ENCODE measurements around the gene FAM221B. TPM values are rescaled to one million over a fixed set of nuclear protein-coding genes. Genes with fewer than 3 reads are reported as not detected.
A peak's percentile ranks its signal among the peaks of the same experiment; 100 is the strongest.

The FAM221B gene
- total RNA-seq, 4 donors from 2014 or later, result not detected

DNA sequence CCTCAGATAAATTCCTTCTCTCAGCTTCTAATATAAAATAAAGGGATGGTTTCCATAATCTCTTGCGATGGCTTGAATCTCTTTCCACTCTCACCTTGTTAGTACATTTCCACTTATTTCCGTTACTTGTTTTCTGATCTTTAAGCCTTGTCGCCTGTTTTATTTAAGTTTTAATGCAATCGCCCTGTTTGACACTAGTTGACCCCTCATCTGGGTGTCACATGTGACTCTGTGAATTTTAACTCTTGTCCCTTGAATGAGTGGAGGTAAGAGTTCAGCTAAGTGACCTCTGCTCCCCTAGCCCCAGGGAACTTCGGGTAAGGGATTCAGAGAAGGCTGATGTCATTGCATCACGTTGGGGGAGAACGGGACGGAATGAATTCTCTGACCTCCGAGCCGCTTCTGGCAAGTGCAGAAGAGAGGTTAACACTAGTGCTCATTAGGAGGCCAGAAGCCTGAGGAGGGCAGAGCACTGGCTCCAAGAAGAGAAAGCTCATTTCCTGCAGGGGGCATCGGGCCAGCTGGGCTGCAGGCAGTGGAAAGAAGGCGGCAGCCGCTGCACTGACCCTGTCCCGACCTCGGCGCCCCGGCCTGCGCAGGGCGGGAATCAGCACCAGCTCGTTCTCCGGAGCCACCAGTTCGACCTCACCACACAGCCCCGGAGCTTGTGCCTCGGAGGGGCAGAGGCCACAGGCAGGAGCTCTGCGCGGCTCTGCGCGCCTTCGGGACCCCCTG lies 14.3 kb downstream of the FAM221B start:
- DNase-seq (ENCODE audit: extremely low spot score), result no peak
- WGBS, result 27% methylated on average over 9 of the region's 29 CpGs
- peak overlapping the region; percentile 94 to 100 (median 96) for H3K27ac ChIP-seq (replicated peaks in 1 of 4)
- TF ChIP-seq POLR2A (IDR thresholded peaks at IDR 0.05; ENCODE audit: low read depth) (no peak), POLR2AphosphoS5 (IDR thresholded peaks at IDR 0.05) (peak in 1 of 2 donors; percentile 30), CTCF (IDR thresholded peaks at IDR 0.05) (peak in 2 of 3 experiments; percentile 7 to 28)
- H3K27me3 ChIP-seq, result no peaks in the 10 kb centered on the region
- peaks cover 30 to 47% (median 44%) of the 10 kb centered on the region in 4 donors for H3K4me1 ChIP-seq
- H3K36me3 ChIP-seq, result peaks cover 0 to 13% (median 8%) of the 10 kb centered on the region in 4 donors
- no peaks in the 10 kb centered on the region for H3K9me3 ChIP-seq
- peak overlapping the region; percentile 76 to 100 (median 86) for H3K4me3 ChIP-seq
- intact Hi-C loops (cut with DNase I), result no loop called here

DNA sequence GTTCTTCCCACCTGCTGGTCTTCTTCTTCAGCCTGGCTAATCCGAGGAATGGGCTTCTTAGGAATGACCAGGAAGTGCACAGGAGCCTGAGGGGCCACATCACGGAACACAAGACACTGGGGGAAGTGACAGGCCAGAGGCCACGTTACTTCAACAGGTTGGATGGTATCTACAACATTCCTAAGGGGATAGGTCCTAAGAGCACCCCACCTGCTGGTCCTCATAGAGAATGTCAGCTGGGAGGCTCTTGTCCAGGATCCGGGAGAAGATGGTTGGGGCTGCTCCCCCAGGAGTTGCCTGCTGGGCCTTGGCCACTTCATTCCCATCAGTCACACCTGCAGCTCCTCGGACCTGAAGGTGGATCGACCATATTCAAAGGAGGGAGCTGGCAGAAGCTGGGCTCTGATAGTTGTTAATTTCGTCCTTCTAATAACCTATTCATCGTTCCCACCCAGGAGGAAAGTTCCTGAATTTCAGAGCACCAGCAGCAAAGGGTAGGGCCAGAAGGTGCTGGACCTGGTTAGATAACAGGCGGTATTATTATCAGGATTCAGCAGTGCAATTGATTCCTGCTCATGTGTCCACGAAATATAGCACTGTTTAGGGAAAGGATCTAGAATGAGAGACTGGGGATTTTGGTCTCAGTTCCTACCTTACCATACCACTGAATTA lies 15.0 kb downstream of the FAM221B start:
- 85% methylated on average over 9 of the region's 10 CpGs for WGBS
- intact Hi-C loops (cut with DNase I), result no loop called here

DNA sequence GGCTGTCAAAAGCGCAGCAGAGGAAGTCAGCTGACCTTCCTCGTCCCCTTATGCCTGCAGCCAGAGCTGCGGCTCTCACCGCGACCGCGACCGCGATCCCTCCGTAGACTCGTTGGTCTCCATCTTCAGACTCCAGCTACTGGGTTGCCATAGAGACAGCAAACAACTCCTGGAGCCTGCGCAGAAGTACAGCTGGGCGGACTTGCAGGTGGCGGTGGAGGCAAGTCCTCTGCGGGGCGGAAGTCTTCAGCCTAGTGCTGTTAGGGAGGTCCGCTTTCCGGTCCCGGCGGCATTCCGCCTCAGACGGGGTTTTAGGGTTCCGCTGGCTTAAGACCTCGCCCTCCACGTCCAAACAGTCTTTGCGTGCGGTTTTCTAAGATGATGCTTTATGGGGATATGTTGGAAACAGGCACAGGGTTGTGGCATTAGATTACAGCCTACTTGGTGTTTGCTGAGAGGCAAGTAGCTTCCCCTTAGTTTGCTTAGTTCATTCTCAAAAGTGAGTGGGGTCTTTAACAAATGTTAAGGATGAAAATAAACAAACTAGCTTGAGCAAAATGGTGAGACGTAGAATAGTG lies 16.4 kb downstream of the FAM221B start, which contains the start of gene SPAG8:
Gene SPAG8 (minus strand): TSS at position 238 of the 578 bp plus-strand sequence. CDS start 115 bp downstream, at position 123.
- Histone ChIP-seq H3K9me3 (no peaks in the 10 kb centered on the region), H3K4me1 (peaks cover 30 to 47% (median 44%) of the 10 kb centered on the region in 4 donors), H3K27ac (replicated peaks in 1 of 4) (peak within 1 kb of the TSS; percentile 94 to 100 (median 96)), H3K27me3 (no peaks in the 10 kb centered on the region), H3K4me3 (peak within 1 kb of the TSS; percentile 52 to 65 (median 58)), H3K36me3 (peaks cover 10 to 34% (median 27%) of the 10 kb centered on the region in 4 donors)
- peak in 1 of 3 experiments; percentile 3 for TF ChIP-seq CTCF (IDR thresholded peaks at IDR 0.05)
- peak; percentile 69 to 91 for TF ChIP-seq POLR2AphosphoS5 (IDR thresholded peaks at IDR 0.05)
- TF ChIP-seq EP300 (IDR thresholded peaks at IDR 0.05), result no peak
- no peak for TF ChIP-seq POLR2A (IDR thresholded peaks at IDR 0.05; ENCODE audit: low read depth)
- DNase-seq (ENCODE audit: extremely low spot score), result peak; percentile 97
- intact Hi-C loops (cut with DNase I), result no loop called here
- WGBS, result 2% methylated on average over 15 of the region's 28 CpGs

More for the DNA sequence above, 15.0 kb downstream of the FAM221B start:
- Histone ChIP-seq H3K36me3 (peaks cover 0 to 20% (median 15%) of the 10 kb centered on the region in 4 donors), H3K4me1 (peaks cover 30 to 47% (median 44%) of the 10 kb centered on the region in 4 donors), H3K4me3 (peak overlapping the region in 2 of 4 donors; percentile 76 to 92), H3K27ac (replicated peaks in 1 of 4) (peak overlapping the region; percentile 94 to 100 (median 96)), H3K27me3 (no peaks in the 10 kb centered on the region), H3K9me3 (no peaks in the 10 kb centered on the region)
- TF ChIP-seq POLR2A (IDR thresholded peaks at IDR 0.05; ENCODE audit: low read depth) (no peak), CTCF (IDR thresholded peaks at IDR 0.05) (peak in 2 of 3 experiments; percentile 14 to 27)
- no peak for DNase-seq (ENCODE audit: extremely low spot score)

GRCh38 chr9:35811381-35812024 lies 17.0 kb downstream of the FAM221B start:
- intact Hi-C loops (cut with DNase I), result no loop called here
- Histone ChIP-seq H3K4me3 (peak overlapping the region; percentile 52 to 65 (median 58)), H3K9me3 (no peaks in the 10 kb centered on the region), H3K36me3 (peaks cover 16 to 40% (median 34%) of the 10 kb centered on the region in 4 donors), H3K27me3 (no peaks in the 10 kb centered on the region), H3K27ac (replicated peaks in 1 of 4) (peak overlapping the region; percentile 94 to 100 (median 96)), H3K4me1 (peaks cover 30 to 47% (median 44%) of the 10 kb centered on the region in 4 donors)
- no peak for DNase-seq (ENCODE audit: extremely low spot score)
- no CpG with 5 or more reads among the region's 12 CpGs for WGBS
- TF ChIP-seq POLR2A (IDR thresholded peaks at IDR 0.05; ENCODE audit: low read depth) (no peak), POLR2AphosphoS5 (IDR thresholded peaks at IDR 0.05) (no peak), EP300 (IDR thresholded peaks at IDR 0.05) (no peak), CTCF (IDR thresholded peaks at IDR 0.05) (no peak)
